HFFc6 (cell line): Measurements from ENCODE around the gene MTA3. TPM values are rescaled to one million over a fixed set of nuclear protein-coding genes. Genes with fewer than 3 reads are reported as not detected.

Experiments
- DNase-seq: peaks from one replicate; pipeline ENCODE4 v3.0.0-alpha.2; 2018
- H3K27ac Mint-ChIP-seq: 2 replicates; pipeline ENCODE4 v1.8.0; 2020; ENCODE audit warnings: mild to moderate bottlenecking, mixed read lengths
- H3K27me3 Mint-ChIP-seq: 2 replicates; pipeline ENCODE4 v1.8.0; 2021; ENCODE audit warnings: mild to moderate bottlenecking, moderate library complexity, mixed read lengths; ENCODE audit not compliant: insufficient read depth
- H3K36me3 Mint-ChIP-seq: 2 replicates; pipeline ENCODE4 v1.8.0; 2021; ENCODE audit warnings: low read depth, mixed read lengths
- H3K4me1 Mint-ChIP-seq: 2 replicates; pipeline ENCODE4 v1.8.0; 2020; ENCODE audit warnings: low read depth, mixed read lengths
- H3K4me3 Mint-ChIP-seq: 2 replicates; pipeline ENCODE4 v1.8.0; 2020; ENCODE audit warnings: mild to moderate bottlenecking, moderate library complexity, mixed read lengths
- H3K9me3 Mint-ChIP-seq: 2 replicates; pipeline ENCODE4 v1.8.0; 2020; ENCODE audit warnings: mild to moderate bottlenecking, mixed read lengths
- total RNA-seq, 6 experiments: library from RNA; stranded (reverse); fragmentation: NEBNext Ultra II Directional; extraction: Animal tissue kit (Norgen Biotek cat#: 25700); gene quantifications; 2 replicates in 1 of 6; 3 replicates in 5 of 6; pipeline ENCODE4 v1.2.3, GENCODE V29; 2021
- TF ChIP-seq, protein P1 (sequence below): fragments of 200-600 bp; sonication (generic); IDR thresholded peaks from 2 replicates; pipeline ENCODE4 v1.5.0; 2021; ENCODE audit warnings: antibody characterized with exemption, mild to moderate bottlenecking

Gene MTA3
- total RNA-seq, 6 experiments from 2014 or later, result 26.2 to 33.4 (median 30.7) TPM

GRCh38 chr2:42587526-42588117 is 19.2 kb downstream of the MTA3 start:
- Mint-ChIP-seq H3K36me3 (peaks cover 11% of the 10 kb centered on the region; the same call in 1 of the 2 replicates), H3K27ac (no peak overlapping the region), H3K9me3 (no peaks in the 10 kb centered on the region), H3K4me1 (no peaks in the 10 kb centered on the region), H3K27me3 (no peaks in the 10 kb centered on the region), H3K4me3 (no peak overlapping the region)
- no peak for DNase-seq
- TF ChIP-seq, protein P1, sequence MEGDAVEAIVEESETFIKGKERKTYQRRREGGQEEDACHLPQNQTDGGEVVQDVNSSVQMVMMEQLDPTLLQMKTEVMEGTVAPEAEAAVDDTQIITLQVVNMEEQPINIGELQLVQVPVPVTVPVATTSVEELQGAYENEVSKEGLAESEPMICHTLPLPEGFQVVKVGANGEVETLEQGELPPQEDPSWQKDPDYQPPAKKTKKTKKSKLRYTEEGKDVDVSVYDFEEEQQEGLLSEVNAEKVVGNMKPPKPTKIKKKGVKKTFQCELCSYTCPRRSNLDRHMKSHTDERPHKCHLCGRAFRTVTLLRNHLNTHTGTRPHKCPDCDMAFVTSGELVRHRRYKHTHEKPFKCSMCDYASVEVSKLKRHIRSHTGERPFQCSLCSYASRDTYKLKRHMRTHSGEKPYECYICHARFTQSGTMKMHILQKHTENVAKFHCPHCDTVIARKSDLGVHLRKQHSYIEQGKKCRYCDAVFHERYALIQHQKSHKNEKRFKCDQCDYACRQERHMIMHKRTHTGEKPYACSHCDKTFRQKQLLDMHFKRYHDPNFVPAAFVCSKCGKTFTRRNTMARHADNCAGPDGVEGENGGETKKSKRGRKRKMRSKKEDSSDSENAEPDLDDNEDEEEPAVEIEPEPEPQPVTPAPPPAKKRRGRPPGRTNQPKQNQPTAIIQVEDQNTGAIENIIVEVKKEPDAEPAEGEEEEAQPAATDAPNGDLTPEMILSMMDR, result no peak

GRCh38 chr2:42588121-42588520 is 19.7 kb downstream of the MTA3 start:
- no peak overlapping the region for H3K27ac Mint-ChIP-seq

DNA sequence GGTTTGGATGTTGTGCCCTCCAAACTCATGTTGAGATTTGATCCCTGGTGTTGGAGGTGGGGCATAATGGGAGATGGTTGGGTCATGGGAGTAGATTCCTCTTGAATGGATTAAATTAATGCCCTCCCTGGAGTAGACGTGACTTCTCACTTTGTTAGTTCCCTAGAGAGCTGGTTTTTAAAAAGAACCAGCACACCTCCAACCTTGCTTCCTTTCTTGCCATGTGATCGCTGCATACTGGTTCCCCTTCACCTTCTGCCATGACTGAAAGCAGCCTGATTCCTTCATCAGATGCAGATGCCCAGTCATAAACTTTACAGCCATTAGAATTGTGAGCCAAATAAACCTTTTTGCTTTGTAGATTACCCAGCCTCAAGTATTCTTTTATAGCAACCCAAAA is 21.7 kb downstream of the MTA3 start:
- H3K9me3 Mint-ChIP-seq, result no peaks in the 10 kb centered on the region
- no peaks in the 10 kb centered on the region; the same call in 1 of the 2 replicates for H3K36me3 Mint-ChIP-seq
- H3K27me3 Mint-ChIP-seq, result no peaks in the 10 kb centered on the region
- H3K27ac Mint-ChIP-seq, result no peak overlapping the region
- TF ChIP-seq, protein P1, result no peak
- H3K4me3 Mint-ChIP-seq, result no peak overlapping the region
- no peaks in the 10 kb centered on the region for H3K4me1 Mint-ChIP-seq
- DNase-seq, result no peak

More at GRCh38 chr2:42588121-42588520, 19.7 kb downstream of the MTA3 start:
- H3K9me3 Mint-ChIP-seq, result no peaks in the 10 kb centered on the region
- DNase-seq, result no peak
- peaks cover 6% of the 10 kb centered on the region; the same call in 1 of the 2 replicates for H3K36me3 Mint-ChIP-seq
- no peak overlapping the region for H3K4me3 Mint-ChIP-seq
- no peaks in the 10 kb centered on the region for H3K4me1 Mint-ChIP-seq
- H3K27me3 Mint-ChIP-seq, result no peaks in the 10 kb centered on the region
- TF ChIP-seq, protein P1, result no peak

DNA sequence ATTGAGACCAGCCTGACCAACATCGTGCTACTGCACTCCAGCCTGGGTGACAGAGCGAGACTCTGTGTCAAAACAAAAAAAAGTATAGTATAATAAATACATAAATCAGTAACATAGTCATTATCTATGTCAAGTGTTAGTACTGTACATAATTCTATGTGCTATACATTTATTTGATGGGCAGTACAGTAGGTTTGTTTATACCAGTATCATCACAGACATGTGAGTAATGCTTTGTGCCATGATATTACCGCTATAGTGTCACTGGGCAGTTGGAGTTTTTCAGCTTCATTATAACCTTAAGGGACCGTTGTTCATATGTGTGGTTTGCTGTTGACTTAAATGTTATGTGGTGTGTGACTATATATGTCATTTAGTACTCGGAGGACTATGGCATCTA is 24.9 kb downstream of the MTA3 start:
- no peak for DNase-seq
- no peaks in the 10 kb centered on the region for H3K9me3 Mint-ChIP-seq
- H3K27me3 Mint-ChIP-seq, result no peaks in the 10 kb centered on the region
- H3K27ac Mint-ChIP-seq, result no peak overlapping the region
- no peaks in the 10 kb centered on the region for H3K4me1 Mint-ChIP-seq
- no peaks in the 10 kb centered on the region for H3K36me3 Mint-ChIP-seq
- TF ChIP-seq, protein P1, result no peak
- no peak overlapping the region for H3K4me3 Mint-ChIP-seq

- H3K27me3 Mint-ChIP-seq, result no peaks in the 10 kb centered on the region
- no peaks in the 10 kb centered on the region for H3K4me1 Mint-ChIP-seq
- H3K9me3 Mint-ChIP-seq, result no peaks in the 10 kb centered on the region
- H3K36me3 Mint-ChIP-seq, result no peaks in the 10 kb centered on the region
- no peak for DNase-seq
- no peak overlapping the region for H3K27ac Mint-ChIP-seq
- no peak overlapping the region for H3K4me3 Mint-ChIP-seq
- TF ChIP-seq, protein P1, result peak; percentile 20; the same call in 1 of the 2 replicates
Measured at GRCh38 chr2:42598656-42599055, 30.2 kb downstream of the MTA3 start.
